Activated CD4-positive, alpha-beta T cell treated with anti-CD3 and anti-CD28 coated beads for 1 hour (primary cell): ENCODE results near the gene USP36.
"Not testable (repeated sequence)": the region's sequence is repeated elsewhere in the genome, so short reads cannot be mapped to it uniquely, and the experiment has no call there.

Experiments used
- DNase-seq: peaks from one replicate; pipeline ENCODE4 v3.0.0-alpha.2; 2020

Gene USP36

GRCh38 chr17:78789149-78789662 is 51.4 kb downstream of the USP36 start:
- DNase-seq, result no peak

DNA sequence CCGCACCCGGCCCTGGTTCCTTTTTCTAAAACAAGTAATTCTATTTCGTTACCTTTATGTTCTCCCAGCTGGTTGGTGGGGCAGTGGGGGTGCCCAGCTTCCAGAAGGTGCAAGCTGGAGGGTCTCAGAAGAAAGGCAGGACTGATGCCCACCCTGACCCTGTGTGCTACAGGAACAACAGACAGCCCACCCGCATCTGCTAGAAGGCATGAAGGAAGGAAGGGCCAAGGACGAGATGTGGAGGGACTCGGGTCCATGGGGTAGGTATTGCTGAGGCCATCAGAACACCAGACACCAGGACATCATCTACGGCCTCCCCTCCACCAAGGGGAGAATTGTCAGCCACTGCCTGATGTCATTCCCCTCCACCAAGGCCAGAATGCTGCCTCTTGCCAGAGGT is 52.2 kb downstream of the USP36 start:
- no peak for DNase-seq

DNA sequence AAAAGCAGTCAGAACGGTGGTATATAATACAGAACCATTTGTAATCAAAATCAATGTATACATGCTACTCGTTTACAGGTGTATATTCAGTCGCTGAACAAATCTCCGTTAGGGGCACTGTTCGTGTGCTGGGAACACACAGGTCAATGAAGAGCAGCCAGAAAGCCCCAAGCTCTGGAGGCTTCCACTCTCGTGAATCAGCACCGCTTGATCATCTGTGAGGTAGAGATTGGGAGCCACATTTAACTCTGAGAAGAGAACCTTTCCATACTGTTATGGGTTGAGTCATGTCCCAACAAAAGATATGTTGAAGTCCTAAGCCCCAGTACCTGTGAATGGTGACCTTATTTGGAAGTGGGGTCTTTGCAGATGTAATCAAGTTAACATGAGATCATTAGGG is 53.2 kb downstream of the USP36 start:
- no peak for DNase-seq

DNA sequence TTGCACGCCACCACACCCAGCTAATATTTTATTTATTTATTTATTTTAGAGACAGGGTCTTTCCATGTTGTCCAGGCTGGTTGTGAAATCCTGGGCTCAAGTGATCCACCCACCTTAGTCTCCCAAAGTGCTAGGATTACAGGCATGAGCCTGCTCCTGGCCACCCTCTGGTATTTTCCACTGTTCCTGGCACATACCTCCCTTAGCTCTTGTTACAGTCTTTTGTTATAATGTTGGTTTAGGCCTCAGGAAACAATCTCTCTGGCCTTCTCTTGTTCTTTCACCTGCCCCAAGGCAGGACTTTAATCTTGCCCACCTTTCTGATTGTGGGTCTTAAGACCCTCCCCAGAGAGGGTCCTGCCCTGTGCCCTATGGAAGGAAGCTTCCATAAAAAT is 55.0 kb downstream of the USP36 start:
- DNase-seq, result no peak

GRCh38 chr17:78785011-78785662 is 55.5 kb downstream of the USP36 start:
- no peak for DNase-seq

DNA sequence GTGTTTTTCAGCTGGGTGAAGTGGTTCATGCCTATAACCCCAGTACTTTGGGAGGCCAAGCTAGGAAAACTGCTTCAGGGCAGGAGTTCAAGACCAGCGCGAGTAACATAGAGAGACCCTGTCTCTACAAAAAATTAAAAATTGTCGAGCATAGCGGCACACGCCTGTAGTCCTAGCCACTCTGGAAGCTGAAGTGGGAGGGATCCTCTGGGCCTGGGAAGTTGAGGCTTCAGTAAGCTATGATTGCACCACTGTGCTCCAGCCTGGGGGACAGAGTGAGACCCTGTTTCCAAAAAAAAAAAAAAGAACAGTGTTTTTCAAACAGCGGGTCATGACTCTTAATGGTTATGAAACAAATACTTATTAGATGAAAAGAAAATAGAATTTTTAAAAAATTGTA is 56.3 kb downstream of the USP36 start:
- no peak for DNase-seq

DNA sequence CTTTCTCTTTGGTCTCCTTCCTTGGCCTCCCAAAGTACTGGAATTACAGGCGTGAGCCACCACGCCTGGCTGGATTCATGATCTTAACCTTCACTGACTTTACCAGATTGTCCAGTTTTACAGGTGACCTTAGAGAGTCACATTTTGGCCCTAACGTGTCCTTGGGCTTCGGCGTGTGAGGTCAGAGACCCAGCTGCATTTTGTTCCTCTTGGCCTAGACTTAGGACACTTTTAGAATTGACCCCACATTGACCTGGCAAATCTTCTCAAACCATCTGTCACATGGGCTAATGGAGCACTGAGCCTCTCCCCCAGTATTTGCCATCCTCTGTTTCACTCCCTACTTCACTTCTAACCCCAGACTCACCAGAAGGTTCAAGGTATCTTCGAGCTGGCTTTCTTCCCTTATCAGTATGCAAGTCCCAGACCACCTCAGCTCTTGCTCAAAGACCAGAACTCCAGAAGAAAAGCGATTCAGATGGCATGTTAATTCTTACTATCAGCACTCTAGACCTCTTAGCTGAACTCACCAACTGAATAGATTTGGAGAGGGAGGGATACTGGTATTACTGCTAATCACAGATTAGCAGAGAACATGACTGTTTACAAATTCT is 56.8 kb downstream of the USP36 start:
- DNase-seq, result no peak

GRCh38 chr17:78781893-78782304 is 58.7 kb downstream of the USP36 start, which contains the start of gene CYTH1:
CYTH1 (minus strand) TSS chr17:78782273; CDS start chr17:78782223, 50 bp downstream.
- no peak for DNase-seq

GRCh38 chr17:78781104-78781892 is 59.3 kb downstream of the USP36 start:
- peak; percentile 30 for DNase-seq

DNA sequence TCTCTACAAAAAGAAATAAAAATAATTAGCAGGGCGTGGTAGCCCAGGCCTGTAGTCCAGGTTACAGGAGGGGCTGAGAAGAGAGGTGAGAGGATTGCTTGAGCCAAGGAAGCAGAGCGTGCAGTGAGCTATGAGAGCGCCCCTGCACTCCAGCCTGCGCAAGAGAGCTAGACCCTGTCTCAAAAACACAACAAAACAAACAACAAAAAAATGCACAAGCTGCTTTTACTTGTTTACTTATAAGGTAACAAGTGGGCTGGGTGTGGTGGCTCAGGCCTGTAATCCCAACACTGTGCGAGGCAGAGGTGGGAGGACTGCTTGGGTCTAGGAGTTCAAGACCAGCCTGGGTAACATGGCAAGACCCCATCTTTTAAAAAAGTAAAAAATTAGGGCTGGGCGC is 60.3 kb downstream of the USP36 start:
- DNase-seq, result no peak

- peak; percentile 43 for DNase-seq
Measured at GRCh38 chr17:78779850-78780249, 60.8 kb downstream of the USP36 start.

GRCh38 chr17:78779286-78779651 is 61.3 kb downstream of the USP36 start:
- DNase-seq, result not testable (repeated sequence)

- no peak for DNase-seq
Measured at GRCh38 chr17:78777881-78778280, 62.7 kb downstream of the USP36 start.

DNA sequence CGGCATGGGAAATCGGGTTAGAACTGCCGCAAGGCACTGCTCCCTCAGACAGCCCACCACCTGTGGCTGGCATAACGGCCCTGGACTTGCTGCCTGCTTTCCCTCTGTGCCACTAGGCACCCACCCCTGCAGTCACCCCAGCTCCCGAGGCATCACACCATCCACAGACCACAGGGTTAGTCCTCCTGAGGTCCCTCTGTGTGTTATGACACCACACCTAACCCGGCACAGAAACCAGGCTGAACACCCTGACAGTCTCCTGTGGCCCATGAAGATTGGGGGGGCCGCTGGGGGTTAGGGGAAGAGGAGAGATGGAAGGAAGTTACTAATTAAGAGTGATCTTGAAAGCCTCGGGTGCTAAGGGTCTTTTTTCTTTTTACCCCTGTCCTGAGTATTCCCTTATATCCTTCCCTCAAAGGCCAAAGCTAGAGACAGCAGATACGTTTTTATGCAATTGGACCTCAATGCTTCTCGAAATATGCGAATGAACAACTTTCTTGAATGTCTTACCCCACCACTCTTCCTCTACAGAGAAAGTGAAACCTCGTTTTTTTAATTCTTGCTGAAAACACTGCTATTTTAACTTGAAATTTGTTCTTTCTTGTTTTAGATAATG is 65.5 kb downstream of the USP36 start:
- DNase-seq, result peak; percentile 28

GRCh38 chr17:78774453-78774852 is 66.2 kb downstream of the USP36 start:
- no peak for DNase-seq

DNA sequence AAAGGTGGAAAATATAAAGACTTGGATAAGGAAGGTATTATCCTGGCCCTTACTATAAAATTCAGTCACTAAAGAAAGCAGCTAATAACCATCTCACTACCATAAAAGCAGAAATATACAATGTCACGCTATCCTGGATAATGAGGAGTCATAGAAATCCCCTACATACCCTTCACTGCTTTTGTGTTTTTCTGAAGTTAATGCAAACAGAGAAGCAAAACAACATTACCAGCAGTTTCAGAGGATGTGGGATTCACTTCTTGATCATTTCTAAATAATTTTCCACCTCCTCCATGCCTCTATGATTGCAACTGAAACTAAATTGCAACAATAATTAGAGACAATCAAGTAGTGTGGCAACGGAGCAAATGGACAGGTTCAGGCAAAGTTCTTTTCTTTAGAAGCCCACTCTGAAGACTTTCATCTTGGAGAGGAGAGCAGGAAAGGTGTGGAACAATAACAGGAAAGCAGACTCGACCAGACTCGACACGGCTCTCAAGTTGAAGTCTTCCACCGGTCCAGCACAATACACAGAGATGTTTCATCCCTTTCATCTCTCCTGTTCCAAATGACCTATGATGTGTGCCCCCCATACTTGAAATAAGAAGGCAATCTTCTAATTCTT is 68.7 kb downstream of the USP36 start:
- no peak for DNase-seq

DNA sequence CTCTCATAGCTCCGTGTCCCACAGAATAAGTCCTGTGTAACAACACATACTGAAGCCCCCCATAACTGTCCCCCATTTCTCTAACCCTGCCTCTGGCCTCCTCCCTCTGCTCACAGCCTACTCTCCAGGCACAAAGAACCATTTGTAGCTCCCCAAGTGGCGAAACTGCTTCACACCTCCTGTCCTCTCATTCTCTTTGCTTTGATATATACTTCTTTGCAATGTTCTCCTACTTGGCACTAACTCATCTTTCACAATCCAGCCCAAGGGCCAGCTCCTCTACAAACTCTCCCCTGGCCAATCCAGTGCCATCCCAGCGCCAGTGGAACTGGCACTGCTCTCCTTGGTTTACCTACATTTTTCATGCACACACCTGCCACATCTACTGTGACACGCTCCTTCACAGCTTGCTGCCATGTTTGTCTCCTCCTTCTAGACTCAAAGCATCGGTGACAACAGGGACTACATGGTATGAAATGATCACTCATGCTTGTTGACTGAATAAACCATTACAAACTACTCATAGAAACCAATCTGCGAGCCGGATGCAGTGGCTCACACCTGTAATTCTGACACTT is 71.3 kb downstream of the USP36 start:
- no peak for DNase-seq

- DNase-seq, result no peak
Measured at GRCh38 chr17:78767806-78768205, 72.8 kb downstream of the USP36 start.

DNA sequence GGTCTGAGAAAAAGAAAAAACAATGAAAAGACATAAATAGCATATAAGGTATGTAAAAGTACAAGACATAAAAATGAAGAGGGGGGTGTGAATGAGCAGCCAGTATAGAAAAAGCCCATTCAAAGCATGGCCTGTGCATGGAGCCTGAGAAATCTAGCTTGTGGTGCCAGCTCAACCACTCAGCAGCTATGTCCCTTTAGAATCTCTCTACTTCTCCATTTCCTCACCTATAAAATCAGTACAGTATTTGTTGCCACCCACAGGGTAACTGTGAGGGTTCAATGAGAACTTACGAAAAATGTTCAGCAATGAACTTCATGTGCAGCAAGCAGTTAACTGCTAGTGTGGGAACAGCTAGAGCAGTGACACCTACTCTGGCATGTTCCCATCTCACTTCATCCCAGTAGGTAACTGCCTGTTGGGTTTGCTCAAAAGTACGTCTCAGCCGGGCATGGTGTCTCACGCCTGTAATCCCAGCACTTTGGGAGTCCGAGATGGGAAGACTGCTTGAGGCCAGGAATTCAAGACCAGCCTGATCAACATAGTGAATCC is 73.8 kb downstream of the USP36 start:
- DNase-seq, result no peak

DNA sequence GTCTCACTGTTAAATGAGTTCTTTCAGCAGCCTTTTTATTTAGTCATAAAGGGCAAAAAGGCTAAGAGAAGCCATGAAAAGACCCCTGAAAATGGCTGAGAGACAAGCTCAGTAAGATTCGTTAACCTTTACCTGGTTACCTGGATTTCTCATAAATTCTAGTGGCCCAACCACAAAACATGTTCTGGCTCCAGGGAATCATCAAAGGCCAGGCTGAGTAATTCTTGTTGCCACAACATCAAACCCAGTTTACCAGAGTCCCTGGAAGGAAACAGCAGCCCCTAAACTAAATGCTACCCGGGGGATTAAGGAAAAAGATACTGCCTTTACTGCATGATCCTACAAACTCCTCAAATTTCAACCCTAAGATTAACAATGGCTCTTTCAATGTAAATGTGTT is 74.4 kb downstream of the USP36 start:
- DNase-seq, result no peak

DNA sequence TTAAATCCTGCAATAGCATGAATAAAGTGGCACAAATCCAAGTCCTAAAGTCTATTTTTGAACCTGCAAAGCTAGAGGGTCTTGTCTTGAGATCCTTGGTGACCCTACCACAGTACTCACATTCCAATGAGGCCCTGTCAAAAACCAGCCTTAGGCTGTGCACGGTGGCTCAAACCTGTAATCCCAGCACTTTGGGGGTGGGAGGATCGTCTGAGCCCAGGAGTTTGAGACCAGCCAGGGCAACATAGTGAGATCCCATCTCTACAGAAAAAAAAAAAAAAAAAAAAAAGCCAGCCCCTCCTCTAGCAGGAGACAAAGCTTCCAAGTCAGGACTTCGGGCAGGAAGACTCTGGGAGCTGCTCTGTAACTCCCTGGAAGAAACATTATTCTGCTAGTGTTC is 74.8 kb downstream of the USP36 start:
- DNase-seq, result no peak

GRCh38 chr17:78764871-78765270 is 75.7 kb downstream of the USP36 start:
- DNase-seq, result no peak
